BE2C (cell line): Measurements from ENCODE around the gene AP5B1.

ENCODE experiments used
- DNase-seq: peaks from one replicate; pipeline ENCODE4 v3.0.0-alpha.2; 2020
- H3K27me3 ChIP-seq: fragments of 250-450 bp; sonication (Bioruptor Pico); 2 replicates; pipeline ENCODE4 v1.5.1; 2020; ENCODE audit warnings: mild to moderate bottlenecking
- H3K36me3 ChIP-seq: fragments of 250-450 bp; sonication (Bioruptor Pico); 2 replicates; pipeline ENCODE4 v1.5.1; 2020; ENCODE audit warnings: mild to moderate bottlenecking
- H3K4me1 ChIP-seq: fragments of 250-450 bp; sonication (Bioruptor Pico); 2 replicates; pipeline ENCODE4 v1.5.1; 2020
- H3K4me3 ChIP-seq: 2 replicates; pipeline ENCODE4 v1.5.1; 2011; ENCODE audit warnings: low read depth, low read length
- H3K9me3 ChIP-seq: fragments of 250-450 bp; sonication (Bioruptor Pico); 2 replicates; pipeline ENCODE4 v1.5.1; 2020
- CTCF ChIP-seq: IDR thresholded peaks from 2 replicates; pipeline ENCODE4 v1.5.1; 2012; ENCODE audit warnings: mild to moderate bottlenecking, low read depth, low read length

The AP5B1 gene

GRCh38 chr11:65796726-65797601 lies 16.2 kb upstream of the AP5B1 start:
- TF ChIP-seq CTCF, result no peak
- Histone ChIP-seq H3K9me3 (no peaks in the 10 kb centered on the region), H3K4me1 (no peaks in the 10 kb centered on the region), H3K36me3 (no peaks in the 10 kb centered on the region), H3K4me3 (no peak overlapping the region), H3K27me3 (peaks cover 53% of the 10 kb centered on the region)
- DNase-seq, result no peak

GRCh38 chr11:65794570-65795510 lies 14.1 kb upstream of the AP5B1 start:
- H3K4me1 ChIP-seq, result no peaks in the 10 kb centered on the region
- no peak for TF ChIP-seq CTCF
- no peaks in the 10 kb centered on the region for H3K9me3 ChIP-seq
- peaks cover 33% of the 10 kb centered on the region for H3K27me3 ChIP-seq
- H3K36me3 ChIP-seq, result no peaks in the 10 kb centered on the region
- H3K4me3 ChIP-seq, result no peak overlapping the region
- DNase-seq, result no peak

- H3K36me3 ChIP-seq, result no peaks in the 10 kb centered on the region
- no peak overlapping the region for H3K4me3 ChIP-seq
- no peaks in the 10 kb centered on the region for H3K4me1 ChIP-seq
- no peak for DNase-seq
- H3K9me3 ChIP-seq, result no peaks in the 10 kb centered on the region
- peaks cover 31% of the 10 kb centered on the region for H3K27me3 ChIP-seq
- no peak for TF ChIP-seq CTCF
Observed at GRCh38 chr11:65793625-65794400, 13.0 kb upstream of the AP5B1 start.

GRCh38 chr11:65793144-65793581 lies 12.4 kb upstream of the AP5B1 start:
- H3K9me3 ChIP-seq, result no peaks in the 10 kb centered on the region
- TF ChIP-seq CTCF, result no peak
- no peaks in the 10 kb centered on the region for H3K36me3 ChIP-seq
- H3K27me3 ChIP-seq, result peaks cover 31% of the 10 kb centered on the region
- no peak for DNase-seq
- no peak overlapping the region for H3K4me3 ChIP-seq
- no peaks in the 10 kb centered on the region for H3K4me1 ChIP-seq

GRCh38 chr11:65792456-65792855 lies 11.7 kb upstream of the AP5B1 start:
- TF ChIP-seq CTCF, result no peak

More at GRCh38 chr11:65792456-65792855, 11.7 kb upstream of the AP5B1 start:
- Histone ChIP-seq H3K27me3 (peaks cover 35% of the 10 kb centered on the region), H3K9me3 (no peaks in the 10 kb centered on the region), H3K36me3 (no peaks in the 10 kb centered on the region), H3K4me1 (no peaks in the 10 kb centered on the region), H3K4me3 (no peak overlapping the region)
- no peak for DNase-seq
